Astrocyte of the spinal cord (primary cell): ENCODE measurements around the gene USP47.

Source experiments
- DNase-seq: peaks from one replicate; pipeline ENCODE4 v3.0.0; 2011; ENCODE audit warnings: low read depth, low spot score
- H3K4me3 ChIP-seq: 2 replicates; pipeline ENCODE4 v1.5.1; 2011; ENCODE audit warnings: low read depth, mild to moderate bottlenecking, low read length, moderate library complexity
- CTCF ChIP-seq: IDR thresholded peaks from 2 replicates; pipeline ENCODE4 v1.5.1; 2012; ENCODE audit warnings: low read depth, mild to moderate bottlenecking, low read length, inconsistent platforms
- in situ Hi-C: cut with HindIII; loops from 2 replicates; pipeline ENCODE4 v1.10.0; 2017; ENCODE audit warnings: low sequenced_read_pairs

The USP47 gene

GRCh38 chr11:11959601-11960000, 117.8 kb downstream of the USP47 start:
- in situ Hi-C loops, result no loop called here
- no peak overlapping the region for H3K4me3 ChIP-seq
- DNase-seq, result no peak
- no peak for TF ChIP-seq CTCF

- TF ChIP-seq CTCF, result no peak
- in situ Hi-C loops, result no loop called here
- no peak overlapping the region for H3K4me3 ChIP-seq
- DNase-seq, result no peak
These were observed 118.9 kb downstream of the USP47 start for GRCh38 chr11:11960687-11961086.

- no peak for TF ChIP-seq CTCF
- in situ Hi-C loops, result no loop called here
- no peak for DNase-seq
- no peak overlapping the region for H3K4me3 ChIP-seq
These were observed 119.7 kb downstream of the USP47 start for GRCh38 chr11:11961399-11962028.

- DNase-seq, result no peak
- in situ Hi-C loops, result no loop called here
- no peak for TF ChIP-seq CTCF
- no peak overlapping the region for H3K4me3 ChIP-seq
These were observed 121.3 kb downstream of the USP47 start for GRCh38 chr11:11963067-11963466.

- DNase-seq, result no peak
- in situ Hi-C loops, result no loop called here
- H3K4me3 ChIP-seq, result no peak overlapping the region
These were observed 122.3 kb downstream of the USP47 start for GRCh38 chr11:11963842-11964773.

GRCh38 chr11:11964774-11965150, 123.0 kb downstream of the USP47 start:
- H3K4me3 ChIP-seq, result no peak overlapping the region
- in situ Hi-C loops, result no loop called here
- no peak for TF ChIP-seq CTCF
- no peak for DNase-seq

More at GRCh38 chr11:11963842-11964773, 122.3 kb downstream of the USP47 start:
- TF ChIP-seq CTCF, result no peak
